GM21619 (cell line): ENCODE measurements around the gene AXIN1.

ENCODE experiments used
- ATAC-seq: cut with Tn5 transposase; IDR thresholded peaks from one replicate; pipeline ENCODE4 v1.9.1; 2021; ENCODE audit not compliant: unreplicated experiment

Gene AXIN1

DNA sequence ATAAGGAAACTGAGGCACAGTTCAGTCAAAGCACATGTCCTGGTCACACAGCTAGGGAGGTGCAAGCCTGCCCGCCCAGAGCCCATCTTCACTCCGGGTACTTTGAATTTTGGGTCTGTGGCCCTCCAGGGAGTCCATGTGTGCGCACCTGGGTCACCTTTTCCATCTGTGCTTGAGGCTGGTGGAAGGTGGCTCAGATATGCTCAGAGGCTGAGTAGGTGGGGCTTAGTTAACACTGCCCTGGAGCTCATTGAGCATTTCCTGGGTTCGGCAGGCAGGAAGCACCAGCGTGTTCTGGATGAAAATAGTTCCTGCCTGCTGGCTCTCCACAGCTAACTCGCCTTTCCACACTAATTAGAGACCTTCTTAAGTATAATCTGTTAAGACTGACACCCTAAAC is 98.7 kb downstream of the AXIN1 start:
- no peak for ATAC-seq

DNA sequence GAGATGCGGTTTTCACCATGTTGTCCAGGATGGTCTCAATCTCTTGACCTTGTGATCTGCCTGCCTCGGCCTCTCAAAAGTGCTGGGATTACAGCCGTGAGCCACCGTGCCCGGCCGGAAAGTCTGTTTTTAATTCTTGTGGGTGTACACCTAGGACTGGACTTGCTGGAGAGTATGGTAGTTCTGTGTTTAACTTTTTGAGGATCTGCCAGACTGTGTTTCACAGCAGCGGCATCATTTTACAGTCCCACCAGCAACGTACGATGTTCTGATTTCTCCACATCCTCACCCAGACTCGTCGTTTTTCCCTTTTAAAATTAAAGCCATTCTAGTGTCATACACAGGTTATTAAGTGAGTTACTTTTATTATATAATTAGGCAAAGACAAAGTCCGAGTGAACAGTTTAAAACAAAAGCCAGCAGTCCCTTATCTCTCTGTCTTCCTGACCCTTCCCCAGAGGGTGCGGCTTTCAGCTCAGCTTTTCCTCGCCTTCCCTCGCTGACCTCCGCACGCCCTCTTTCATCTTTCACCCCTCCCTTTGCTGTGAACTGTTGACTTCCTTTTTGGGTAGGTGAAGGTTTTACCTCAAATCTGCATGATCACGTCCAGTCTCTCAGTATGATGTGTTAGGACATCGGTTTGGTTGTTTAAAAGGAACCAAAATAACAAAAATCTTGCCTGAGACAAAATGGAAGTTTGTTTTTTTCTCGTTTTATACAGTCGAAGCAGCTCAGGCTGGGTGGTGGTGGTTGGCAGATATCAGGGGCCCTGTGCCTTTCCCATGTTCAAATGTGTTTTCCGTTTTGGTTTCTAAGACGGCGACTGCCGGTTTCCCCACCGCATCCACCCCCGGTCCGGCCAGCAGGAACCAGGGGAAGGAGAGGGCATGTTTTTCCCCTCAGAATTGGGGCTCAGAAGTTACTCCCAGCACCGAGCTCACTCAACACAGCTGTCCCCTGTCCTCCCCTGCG is 99.9 kb downstream of the AXIN1 start:
- no peak for ATAC-seq

DNA sequence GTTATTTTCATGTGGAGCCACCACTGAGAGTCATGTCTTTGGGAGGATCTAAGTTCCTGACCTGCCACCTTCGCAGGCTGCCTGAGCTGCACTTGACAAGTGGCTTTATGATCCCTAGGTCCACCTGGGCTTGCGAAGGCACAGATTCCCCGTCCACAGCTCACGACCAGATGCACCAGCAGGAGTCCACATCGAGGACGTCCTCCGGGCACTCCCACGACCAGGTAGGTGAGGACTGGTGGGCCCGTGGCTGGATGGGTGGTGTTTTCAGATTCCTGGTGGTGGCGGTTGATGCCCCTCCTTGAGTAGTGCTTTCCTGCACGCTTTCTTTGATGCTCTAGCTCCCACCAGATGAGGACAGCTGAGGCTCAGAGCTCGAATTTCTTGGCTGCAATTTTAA is 103.1 kb downstream of the AXIN1 start:
- no peak for ATAC-seq

DNA sequence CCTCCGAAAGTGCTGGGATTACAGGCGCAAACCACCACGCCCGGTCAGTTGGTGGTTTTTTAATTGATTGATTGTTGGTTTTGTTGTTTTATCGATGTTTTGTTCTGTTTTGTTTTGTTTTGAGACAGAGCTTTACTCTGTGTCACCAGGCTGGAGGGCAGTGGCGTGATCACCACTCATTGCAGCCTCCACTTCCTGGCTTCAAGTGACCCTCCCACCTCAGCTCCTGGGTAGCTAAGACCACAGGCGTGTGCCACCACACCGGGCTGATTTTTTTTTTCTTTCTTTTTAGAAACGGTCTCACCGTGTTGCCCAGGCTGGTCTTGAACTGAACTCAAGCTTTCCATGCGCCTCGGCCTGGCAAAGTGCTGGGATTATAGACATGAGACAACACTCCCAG is 105.5 kb downstream of the AXIN1 start:
- no peak for ATAC-seq

DNA sequence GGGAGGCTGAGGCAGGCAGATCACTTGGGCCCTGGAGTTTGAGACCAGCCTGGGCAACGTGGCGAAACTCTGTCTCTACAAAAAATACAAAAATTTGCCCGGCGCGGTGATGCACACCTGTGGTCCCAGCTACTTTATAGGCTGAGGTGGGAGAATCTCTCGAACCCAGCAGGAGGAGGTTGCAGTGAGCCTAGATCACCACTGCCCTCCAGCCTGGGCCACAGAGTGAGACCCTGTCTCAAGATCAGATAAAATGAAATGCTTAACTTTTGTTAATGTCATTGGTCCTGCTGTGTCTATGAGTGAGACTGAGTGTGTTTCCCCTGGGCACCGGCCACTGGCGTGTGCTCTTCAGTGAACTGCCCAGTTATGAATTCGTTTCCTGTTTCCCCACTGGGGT is 107.4 kb downstream of the AXIN1 start:
- no peak for ATAC-seq

DNA sequence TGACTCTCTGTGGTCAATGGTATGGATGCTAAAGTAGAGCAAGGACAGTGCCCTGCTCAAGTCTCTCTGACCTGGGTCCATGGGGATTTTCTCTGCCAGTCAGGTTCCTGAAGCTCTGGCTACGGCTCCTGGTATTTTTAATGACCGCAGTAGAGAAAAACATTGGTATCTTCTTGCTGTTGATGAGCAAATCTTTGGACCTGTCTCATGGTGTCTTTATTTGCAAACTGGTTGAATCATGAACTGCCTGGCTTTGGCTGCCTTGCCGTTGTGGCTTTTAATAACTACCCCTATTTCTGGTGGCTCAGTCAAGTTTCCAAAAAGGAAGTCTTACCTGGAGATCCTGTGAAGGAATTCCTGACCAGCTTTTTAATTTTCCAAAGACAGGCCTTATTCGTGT is 109.2 kb downstream of the AXIN1 start:
- no peak for ATAC-seq

DNA sequence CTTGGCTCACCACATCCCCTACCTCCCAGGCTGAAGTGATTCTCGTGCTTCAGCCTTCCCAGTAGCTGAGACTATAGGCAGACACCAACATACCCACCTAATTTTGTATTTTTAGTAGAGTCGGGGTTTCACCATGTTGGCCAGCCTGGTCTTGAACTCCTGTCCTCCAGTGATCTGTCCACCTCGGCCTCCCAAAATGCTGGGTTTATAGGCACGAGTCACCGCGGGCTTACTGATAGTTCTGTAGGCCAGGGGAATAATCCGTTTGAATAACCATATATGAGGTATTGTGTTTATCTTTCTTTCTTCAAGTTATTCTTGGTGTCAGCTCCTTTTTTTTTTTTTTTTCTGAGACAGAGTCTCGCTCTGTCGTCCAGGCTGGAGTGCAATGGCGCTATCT is 110.2 kb downstream of the AXIN1 start:
- no peak for ATAC-seq

DNA sequence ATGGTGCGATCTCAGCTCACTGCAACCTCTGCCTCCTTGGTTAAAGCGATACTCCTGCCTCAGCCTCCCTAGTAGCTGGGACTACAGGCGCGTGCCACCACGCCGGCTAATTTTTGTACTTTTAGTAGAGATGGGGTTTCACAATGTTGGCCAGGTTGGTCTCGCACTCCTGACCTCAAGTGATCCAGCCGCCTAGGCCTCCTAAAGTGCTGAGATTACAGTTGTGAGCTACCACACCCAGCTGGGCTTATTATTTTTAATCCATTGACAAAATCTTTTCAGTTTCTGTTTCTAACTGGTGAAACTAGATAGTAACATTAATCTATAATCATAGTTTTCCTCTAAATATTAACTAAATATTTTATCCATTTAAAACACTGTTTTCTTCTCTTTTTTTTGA is 112.0 kb downstream of the AXIN1 start:
- no peak for ATAC-seq

DNA sequence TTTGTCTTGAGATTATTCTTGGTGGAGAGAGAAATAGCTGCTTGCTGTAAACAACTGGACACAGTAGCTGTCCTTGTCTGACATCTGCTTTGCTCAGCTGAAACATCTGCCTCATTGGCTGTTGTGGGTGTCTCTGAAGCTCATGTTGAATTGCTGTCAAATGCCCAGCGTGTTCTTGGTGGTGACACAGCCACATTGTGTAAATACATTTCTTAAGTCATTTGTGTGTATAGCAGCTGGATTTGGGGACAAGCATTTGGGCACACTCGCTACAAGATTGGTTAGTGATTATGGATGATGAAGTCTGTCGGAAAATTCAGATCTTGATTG is 112.6 kb downstream of the AXIN1 start:
- no peak for ATAC-seq
